Measurements from ENCODE around the gene SH3TC2.
"Not testable (repeated sequence)": the region's sequence is repeated elsewhere in the genome, so short reads cannot be mapped to it uniquely, and the experiment has no call there.

Gene SH3TC2

GRCh38 chr5:149063017-149063687 is at the start of gene SH3TC2:
Gene SH3TC2, minus strand, starts transcription at chr5:149063062. Its CDS starts 40 bp downstream, at chr5:149063022.
- H3K4me1 Mint-ChIP-seq (ENCODE audit: low read depth), result no peaks in the 10 kb centered on the region
- H3K36me3 Mint-ChIP-seq (ENCODE audit: low read depth), result no peaks in the 10 kb centered on the region
- H3K4me3 Mint-ChIP-seq, result no peak within 1 kb of the TSS
- H3K27ac Mint-ChIP-seq, result no peak within 1 kb of the TSS
- peaks cover 15% of the 10 kb centered on the region for H3K27me3 Mint-ChIP-seq
- peaks cover 12% of the 10 kb centered on the region for H3K9me3 Mint-ChIP-seq

GRCh38 chr5:149110406-149110805 is 47.5 kb upstream of the SH3TC2 start:
- H3K27ac Mint-ChIP-seq, result no peak overlapping the region
- H3K36me3 Mint-ChIP-seq (ENCODE audit: low read depth), result no peaks in the 10 kb centered on the region
- no peaks in the 10 kb centered on the region for H3K4me1 Mint-ChIP-seq (ENCODE audit: low read depth)
- H3K27me3 Mint-ChIP-seq, result no peaks in the 10 kb centered on the region
- H3K9me3 Mint-ChIP-seq, result no peaks in the 10 kb centered on the region
- no peak overlapping the region for H3K4me3 Mint-ChIP-seq

- no peak overlapping the region for H3K4me3 Mint-ChIP-seq
- H3K27ac Mint-ChIP-seq, result no peak overlapping the region
- no peaks in the 10 kb centered on the region for H3K27me3 Mint-ChIP-seq
- H3K4me1 Mint-ChIP-seq (ENCODE audit: low read depth), result no peaks in the 10 kb centered on the region
- no peaks in the 10 kb centered on the region for H3K9me3 Mint-ChIP-seq
- H3K36me3 Mint-ChIP-seq (ENCODE audit: low read depth), result no peaks in the 10 kb centered on the region
These were observed 45.9 kb upstream of the SH3TC2 start for GRCh38 chr5:149108651-149109280.

GRCh38 chr5:149100331-149100730 is 37.5 kb upstream of the SH3TC2 start:
- H3K36me3 Mint-ChIP-seq (ENCODE audit: low read depth), result no peaks in the 10 kb centered on the region
- peaks cover 23% of the 10 kb centered on the region for H3K9me3 Mint-ChIP-seq
- H3K4me3 Mint-ChIP-seq, result no peak overlapping the region
- no peaks in the 10 kb centered on the region for H3K4me1 Mint-ChIP-seq (ENCODE audit: low read depth)
- no peak overlapping the region for H3K27ac Mint-ChIP-seq
- H3K27me3 Mint-ChIP-seq, result peaks cover 5% of the 10 kb centered on the region

- H3K27me3 Mint-ChIP-seq, result peaks cover 5% of the 10 kb centered on the region
- H3K36me3 Mint-ChIP-seq (ENCODE audit: low read depth), result no peaks in the 10 kb centered on the region
- H3K4me1 Mint-ChIP-seq (ENCODE audit: low read depth), result no peaks in the 10 kb centered on the region
- no peak overlapping the region for H3K4me3 Mint-ChIP-seq
- no peak overlapping the region for H3K27ac Mint-ChIP-seq
- H3K9me3 Mint-ChIP-seq, result peaks cover 23% of the 10 kb centered on the region
These were observed 37.1 kb upstream of the SH3TC2 start for GRCh38 chr5:149099920-149100319.

- H3K27me3 Mint-ChIP-seq, result peaks cover 15% of the 10 kb centered on the region
- no peak overlapping the region for H3K4me3 Mint-ChIP-seq
- no peak overlapping the region for H3K27ac Mint-ChIP-seq
- no peaks in the 10 kb centered on the region for H3K4me1 Mint-ChIP-seq (ENCODE audit: low read depth)
- peaks cover 13% of the 10 kb centered on the region for H3K9me3 Mint-ChIP-seq
- no peaks in the 10 kb centered on the region for H3K36me3 Mint-ChIP-seq (ENCODE audit: low read depth)
These were observed 32.1 kb upstream of the SH3TC2 start for GRCh38 chr5:149094996-149095395.

- H3K27me3 Mint-ChIP-seq, result peaks cover 17% of the 10 kb centered on the region
- H3K4me3 Mint-ChIP-seq, result no peak overlapping the region
- no peaks in the 10 kb centered on the region for H3K4me1 Mint-ChIP-seq (ENCODE audit: low read depth)
- H3K9me3 Mint-ChIP-seq, result peaks cover 3% of the 10 kb centered on the region
- no peaks in the 10 kb centered on the region for H3K36me3 Mint-ChIP-seq (ENCODE audit: low read depth)
- H3K27ac Mint-ChIP-seq, result no peak overlapping the region
These were observed 30.8 kb upstream of the SH3TC2 start for GRCh38 chr5:149093625-149094024.

- no peaks in the 10 kb centered on the region for H3K9me3 Mint-ChIP-seq
- H3K4me1 Mint-ChIP-seq (ENCODE audit: low read depth), result no peaks in the 10 kb centered on the region
- peaks cover 17% of the 10 kb centered on the region for H3K27me3 Mint-ChIP-seq
- H3K4me3 Mint-ChIP-seq, result no peak overlapping the region
- H3K36me3 Mint-ChIP-seq (ENCODE audit: low read depth), result no peaks in the 10 kb centered on the region
- H3K27ac Mint-ChIP-seq, result no peak overlapping the region
These were observed 26.9 kb upstream of the SH3TC2 start for GRCh38 chr5:149089796-149090195.

GRCh38 chr5:149088686-149089085 is 25.8 kb upstream of the SH3TC2 start:
- Mint-ChIP-seq H3K4me3 (no peak overlapping the region), H3K4me1 (ENCODE audit: low read depth) (no peaks in the 10 kb centered on the region), H3K9me3 (no peaks in the 10 kb centered on the region), H3K27ac (no peak overlapping the region), H3K36me3 (ENCODE audit: low read depth) (no peaks in the 10 kb centered on the region), H3K27me3 (peaks cover 17% of the 10 kb centered on the region)

- no peak overlapping the region for H3K4me3 Mint-ChIP-seq
- no peaks in the 10 kb centered on the region for H3K36me3 Mint-ChIP-seq (ENCODE audit: low read depth)
- no peaks in the 10 kb centered on the region for H3K9me3 Mint-ChIP-seq
- H3K27me3 Mint-ChIP-seq, result peaks cover 4% of the 10 kb centered on the region
- no peak overlapping the region for H3K27ac Mint-ChIP-seq
- peaks cover 9% of the 10 kb centered on the region for H3K4me1 Mint-ChIP-seq (ENCODE audit: low read depth)
These were observed 21.0 kb upstream of the SH3TC2 start for GRCh38 chr5:149083846-149084245.

- H3K27ac Mint-ChIP-seq, result no peak overlapping the region
- peaks cover 4% of the 10 kb centered on the region for H3K27me3 Mint-ChIP-seq
- peaks cover 9% of the 10 kb centered on the region for H3K4me1 Mint-ChIP-seq (ENCODE audit: low read depth)
- no peaks in the 10 kb centered on the region for H3K9me3 Mint-ChIP-seq
- no peak overlapping the region for H3K4me3 Mint-ChIP-seq
- H3K36me3 Mint-ChIP-seq (ENCODE audit: low read depth), result no peaks in the 10 kb centered on the region
These were observed 19.4 kb upstream of the SH3TC2 start for GRCh38 chr5:149082271-149082670.

GRCh38 chr5:149080294-149080693 is 17.4 kb upstream of the SH3TC2 start:
- Mint-ChIP-seq H3K9me3 (no peaks in the 10 kb centered on the region), H3K4me1 (ENCODE audit: low read depth) (peaks cover 9% of the 10 kb centered on the region), H3K36me3 (ENCODE audit: low read depth) (no peaks in the 10 kb centered on the region), H3K4me3 (no peak overlapping the region), H3K27ac (no peak overlapping the region), H3K27me3 (peaks cover 4% of the 10 kb centered on the region)

- Mint-ChIP-seq H3K27ac (no peak overlapping the region), H3K4me1 (ENCODE audit: low read depth) (peaks cover 9% of the 10 kb centered on the region), H3K9me3 (no peaks in the 10 kb centered on the region), H3K36me3 (ENCODE audit: low read depth) (no peaks in the 10 kb centered on the region), H3K27me3 (peaks cover 4% of the 10 kb centered on the region), H3K4me3 (peak overlapping the region; percentile 4)
These were observed 17.0 kb upstream of the SH3TC2 start for GRCh38 chr5:149079883-149080282.

- H3K27me3 Mint-ChIP-seq; H3K4me1 Mint-ChIP-seq (ENCODE audit: low read depth); H3K36me3 Mint-ChIP-seq (ENCODE audit: low read depth); H3K9me3 Mint-ChIP-seq; H3K27ac Mint-ChIP-seq; H3K4me3 Mint-ChIP-seq: not testable (repeated sequence)
These were observed 11.2 kb upstream of the SH3TC2 start for GRCh38 chr5:149074071-149074470.

GRCh38 chr5:149073213-149073612 is 10.4 kb upstream of the SH3TC2 start:
- Mint-ChIP-seq H3K36me3 (ENCODE audit: low read depth) (no peaks in the 10 kb centered on the region), H3K9me3 (no peaks in the 10 kb centered on the region), H3K27me3 (peaks cover 4% of the 10 kb centered on the region), H3K4me3 (no peak overlapping the region), H3K27ac (no peak overlapping the region), H3K4me1 (ENCODE audit: low read depth) (no peaks in the 10 kb centered on the region)

- H3K4me3 Mint-ChIP-seq, result no peak overlapping the region
- H3K4me1 Mint-ChIP-seq (ENCODE audit: low read depth), result no peaks in the 10 kb centered on the region
- H3K9me3 Mint-ChIP-seq, result no peaks in the 10 kb centered on the region
- H3K36me3 Mint-ChIP-seq (ENCODE audit: low read depth), result no peaks in the 10 kb centered on the region
- no peak overlapping the region for H3K27ac Mint-ChIP-seq
- H3K27me3 Mint-ChIP-seq, result peaks cover 4% of the 10 kb centered on the region
These were observed 9.9 kb upstream of the SH3TC2 start for GRCh38 chr5:149072791-149073190.

Measured in stimulated activated naive CD8-positive, alpha-beta T cell treated with anti-CD3 and anti-CD28 coated beads, Interleukin-15, Interleukin-2, amounts not matched to agents 100 ng/mL and 50 ng/mL, for 24 hours (primary cell).